Gastroesophageal sphincter (tissue), 3 donors: ENCODE measurements around the gene FAM78A.

Source experiments
- EP300 ChIP-seq: sonication (generic); formaldehyde crosslinking; IDR thresholded peaks from one replicate; pipeline ENCODE4 v1.6.1; 2017; ENCODE audit warnings: antibody characterized with exemption, mild to moderate bottlenecking
- POLR2A ChIP-seq, 2 donors: fragments of 450-650 bp; IDR thresholded peaks; one replicate each; pipeline ENCODE4 v1.6.1; 2017; ENCODE audit warnings: antibody characterized with exemption in 2 of 2, mild to moderate bottlenecking in 2 of 2, moderate library complexity in 1 of 2
- POLR2AphosphoS5 ChIP-seq: sonication (generic); formaldehyde crosslinking; IDR thresholded peaks from one replicate; pipeline ENCODE4 v1.6.1; 2017; ENCODE audit warnings: antibody characterized with exemption
- TF ChIP-seq, protein P1 (sequence below), 4 experiments: fragments of 200-600 bp in 2 of 4; fragments of 450-650 bp in 2 of 4; sonication (generic) in 1 of 4; IDR thresholded peaks; one replicate each; pipeline ENCODE4 v1.5.1; 2017 to 2019; ENCODE audit warnings: antibody characterized with exemption in 4 of 4, mild to moderate bottlenecking in 2 of 4, moderate library complexity in 2 of 4

DNA sequence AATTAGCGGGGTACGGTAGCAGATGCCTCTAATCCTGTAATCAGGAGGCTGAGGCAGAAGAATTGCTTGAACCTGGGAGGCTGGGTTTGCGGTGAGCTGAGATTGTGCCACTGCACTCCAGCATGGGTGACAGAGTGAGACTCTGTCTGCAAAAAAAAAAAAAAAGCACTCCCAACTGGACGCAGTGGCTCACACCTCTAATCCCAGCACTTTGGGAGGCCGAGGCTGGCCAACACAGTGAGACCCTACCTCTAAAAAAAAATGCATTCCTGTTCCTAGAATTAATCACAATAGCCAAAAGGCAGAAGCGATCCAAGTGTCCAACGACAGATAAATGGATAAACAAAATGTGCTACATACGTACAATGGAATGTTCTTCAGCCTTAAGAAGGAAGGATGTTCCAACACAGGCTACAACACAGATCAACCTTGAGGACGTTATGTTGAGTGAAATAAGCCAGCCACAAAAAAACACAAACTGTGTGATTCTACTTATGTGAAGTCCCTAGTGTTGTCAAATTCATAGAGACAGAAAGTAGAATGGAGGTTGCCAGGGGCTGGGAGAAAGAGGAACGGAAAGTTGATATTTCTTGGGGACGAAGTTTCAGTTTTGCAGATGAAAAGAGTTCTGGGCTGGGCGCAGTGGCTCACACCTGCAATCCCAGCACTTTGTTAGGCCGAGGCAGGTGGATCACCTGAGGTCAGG is 13.8 kb downstream of the FAM78A start:
- TF ChIP-seq, protein P1, sequence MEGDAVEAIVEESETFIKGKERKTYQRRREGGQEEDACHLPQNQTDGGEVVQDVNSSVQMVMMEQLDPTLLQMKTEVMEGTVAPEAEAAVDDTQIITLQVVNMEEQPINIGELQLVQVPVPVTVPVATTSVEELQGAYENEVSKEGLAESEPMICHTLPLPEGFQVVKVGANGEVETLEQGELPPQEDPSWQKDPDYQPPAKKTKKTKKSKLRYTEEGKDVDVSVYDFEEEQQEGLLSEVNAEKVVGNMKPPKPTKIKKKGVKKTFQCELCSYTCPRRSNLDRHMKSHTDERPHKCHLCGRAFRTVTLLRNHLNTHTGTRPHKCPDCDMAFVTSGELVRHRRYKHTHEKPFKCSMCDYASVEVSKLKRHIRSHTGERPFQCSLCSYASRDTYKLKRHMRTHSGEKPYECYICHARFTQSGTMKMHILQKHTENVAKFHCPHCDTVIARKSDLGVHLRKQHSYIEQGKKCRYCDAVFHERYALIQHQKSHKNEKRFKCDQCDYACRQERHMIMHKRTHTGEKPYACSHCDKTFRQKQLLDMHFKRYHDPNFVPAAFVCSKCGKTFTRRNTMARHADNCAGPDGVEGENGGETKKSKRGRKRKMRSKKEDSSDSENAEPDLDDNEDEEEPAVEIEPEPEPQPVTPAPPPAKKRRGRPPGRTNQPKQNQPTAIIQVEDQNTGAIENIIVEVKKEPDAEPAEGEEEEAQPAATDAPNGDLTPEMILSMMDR (IDR thresholded peaks at IDR 0.05): no peak
- TF ChIP-seq POLR2AphosphoS5: no peak
- TF ChIP-seq POLR2A (IDR thresholded peaks at IDR 0.05): no peak
- no peak for TF ChIP-seq EP300
